SK-N-SH treated with all-trans-retinoic acid at 6 μM for 48 hours (cell line): ENCODE measurements around the gene OR6P1.

Source experiments
- ATAC-seq: fragments of 200-7000 bp; cut with Tn5 transposase; 3 replicates; pipeline ENCODE4 v1.9.1; 2020; ENCODE audit warnings: mild to moderate bottlenecking, moderate library complexity
- ARNTL ChIP-seq: fragments of 450-650 bp; formaldehyde crosslinking; IDR thresholded peaks from 2 replicates; pipeline ENCODE4 v1.5.0; 2020; ENCODE audit warnings: low read depth, mild to moderate bottlenecking, moderate library complexity, borderline replicate concordance
- BACH2 ChIP-seq: fragments of 250-450 bp; sonication (Bioruptor Pico); IDR thresholded peaks from 2 replicates; pipeline ENCODE4 v1.9.0; 2021; ENCODE audit warnings: mild to moderate bottlenecking, borderline replicate concordance
- CREB5 ChIP-seq: fragments of 250-450 bp; sonication (Bioruptor Pico); IDR thresholded peaks from 2 replicates; pipeline ENCODE4 v1.5.1; 2020; ENCODE audit warnings: low read depth, mild to moderate bottlenecking, moderate library complexity
- CSDC2 ChIP-seq: fragments of 250-450 bp; sonication (Bioruptor Pico); IDR thresholded peaks from 2 replicates; pipeline ENCODE4 v1.5.0; 2020; ENCODE audit warnings: mild to moderate bottlenecking, moderate library complexity
- CSRNP3 ChIP-seq: fragments of 250-450 bp; sonication (Bioruptor Pico); IDR thresholded peaks from 2 replicates; pipeline ENCODE4 v1.5.1; 2021; ENCODE audit warnings: mild to moderate bottlenecking, moderate library complexity
- ESRRG ChIP-seq: fragments of 250-450 bp; sonication (Bioruptor Pico); IDR thresholded peaks from 2 replicates; pipeline ENCODE4 v1.6.1; 2021; ENCODE audit warnings: mild to moderate bottlenecking
- GLIS3 ChIP-seq: fragments of 250-450 bp; sonication (Bioruptor Pico); IDR thresholded peaks from 2 replicates; pipeline ENCODE4 v1.5.0; 2020; ENCODE audit warnings: mild to moderate bottlenecking, moderate library complexity
- ISL1 ChIP-seq: fragments of 250-450 bp; sonication (Bioruptor Pico); IDR thresholded peaks from 2 replicates; pipeline ENCODE4 v2.1.2; 2022; ENCODE audit warnings: mild to moderate bottlenecking, moderate library complexity
- PATZ1 ChIP-seq: fragments of 250-450 bp; sonication (Bioruptor Pico); IDR thresholded peaks from 2 replicates; pipeline ENCODE4 v1.8.0; 2020; ENCODE audit warnings: mild to moderate bottlenecking, moderate library complexity, borderline replicate concordance
- POU6F1 ChIP-seq: fragments of 250-450 bp; sonication (Bioruptor Pico); IDR thresholded peaks from 2 replicates; pipeline ENCODE4 v1.8.0; 2021; ENCODE audit warnings: low read depth, mild to moderate bottlenecking, moderate library complexity, borderline replicate concordance
- PPARA ChIP-seq: fragments of 250-450 bp; sonication (Bioruptor Pico); IDR thresholded peaks from 2 replicates; pipeline ENCODE4 v1.5.0; 2020; ENCODE audit warnings: mild to moderate bottlenecking, borderline replicate concordance
- RARB ChIP-seq: fragments of 250-450 bp; sonication (Bioruptor Pico); IDR thresholded peaks from 2 replicates; pipeline ENCODE4 v1.8.0; 2021; ENCODE audit warnings: mild to moderate bottlenecking, moderate library complexity
- SNAI2 ChIP-seq: fragments of 250-450 bp; sonication (Bioruptor Pico); IDR thresholded peaks from 2 replicates; pipeline ENCODE4 v1.5.0; 2020; ENCODE audit warnings: mild to moderate bottlenecking, moderate library complexity
- TCF4 ChIP-seq: fragments of 250-450 bp; sonication (Bioruptor Pico); IDR thresholded peaks from 2 replicates; pipeline ENCODE4 v1.8.0; 2021; ENCODE audit warnings: mild to moderate bottlenecking, moderate library complexity, borderline replicate concordance
- TOX ChIP-seq: fragments of 250-450 bp; sonication (Bioruptor Pico); IDR thresholded peaks from 2 replicates; pipeline ENCODE4 v1.8.0; 2021; ENCODE audit warnings: mild to moderate bottlenecking, moderate library complexity, borderline replicate concordance
- TSHZ2 ChIP-seq: fragments of 250-450 bp; sonication (Bioruptor Pico); IDR thresholded peaks from 2 replicates; pipeline ENCODE4 v1.5.0; 2020; ENCODE audit warnings: mild to moderate bottlenecking, moderate library complexity
- ZC3H10 ChIP-seq: fragments of 250-450 bp; sonication (Bioruptor Pico); IDR thresholded peaks from 2 replicates; pipeline ENCODE4 v1.5.1; 2021; ENCODE audit warnings: mild to moderate bottlenecking, moderate library complexity
- ZNF565 ChIP-seq: fragments of 450-650 bp; formaldehyde crosslinking; conservative IDR thresholded peaks from 2 replicates; pipeline ENCODE4 v1.5.0; 2020; ENCODE audit warnings: low read depth, mild to moderate bottlenecking, moderate library complexity
- ZNF70 ChIP-seq: fragments of 450-650 bp; formaldehyde crosslinking; IDR thresholded peaks from 2 replicates; pipeline ENCODE4 v1.5.0; 2020; ENCODE audit warnings: mild to moderate bottlenecking, moderate library complexity
- ZNF8 ChIP-seq: fragments of 450-650 bp; formaldehyde crosslinking; IDR thresholded peaks from 2 replicates; pipeline ENCODE4 v1.5.0; 2020; ENCODE audit warnings: mild to moderate bottlenecking, moderate library complexity

Gene OR6P1

GRCh38 chr1:158534496-158534895 lies 35.9 kb downstream of the OR6P1 start:
- no peak for TF ChIP-seq PPARA (CRISPR knock-in tag)
- no peak for TF ChIP-seq RARB
- TF ChIP-seq ARNTL (CRISPR knock-in tag) = no peak
- TF ChIP-seq TOX (CRISPR knock-in tag) = no peak
- TF ChIP-seq CSRNP3 (CRISPR knock-in tag) = no peak
- no peak for TF ChIP-seq TCF4 (CRISPR knock-in tag)
- no peak for TF ChIP-seq POU6F1 (CRISPR knock-in tag)
- no peak for TF ChIP-seq ZNF565
- no peak for TF ChIP-seq ISL1 (CRISPR knock-in tag)
- no peak for TF ChIP-seq SNAI2 (CRISPR knock-in tag)
- TF ChIP-seq CREB5 (CRISPR knock-in tag) = no peak
- no peak for TF ChIP-seq PATZ1 (CRISPR knock-in tag)
- TF ChIP-seq ESRRG (CRISPR knock-in tag) = no peak
- TF ChIP-seq BACH2 (CRISPR knock-in tag) = no peak
- no peak for TF ChIP-seq TSHZ2 (CRISPR knock-in tag)
- no peak for TF ChIP-seq ZNF8 (CRISPR knock-in tag)
- TF ChIP-seq ZC3H10 (CRISPR knock-in tag) = no peak
- ATAC-seq = no peak

GRCh38 chr1:158527190-158527815 lies 43.1 kb downstream of the OR6P1 start:
- peak; percentile 60; the same call in 1 of the 3 replicates for ATAC-seq
- no peak for TF ChIP-seq CSRNP3 (CRISPR knock-in tag)
- no peak for TF ChIP-seq BACH2 (CRISPR knock-in tag)
- no peak for TF ChIP-seq RARB
- TF ChIP-seq ISL1 (CRISPR knock-in tag) = no peak
- no peak for TF ChIP-seq PPARA (CRISPR knock-in tag)
- TF ChIP-seq CREB5 (CRISPR knock-in tag) = no peak
- no peak for TF ChIP-seq ZC3H10 (CRISPR knock-in tag)
- no peak for TF ChIP-seq POU6F1 (CRISPR knock-in tag)
- TF ChIP-seq GLIS3 (CRISPR knock-in tag) = no peak
- TF ChIP-seq CSDC2 = no peak
- TF ChIP-seq ZNF70 (CRISPR knock-in tag) = no peak
